8988T (cell line): ENCODE measurements around the gene ST6GALNAC3.

Experiments
- DNase-seq: peaks from one replicate; pipeline ENCODE4 v3.0.0; 2011

ST6GALNAC3 gene

GRCh38 chr1:76146184-76146583 is 71.6 kb downstream of the ST6GALNAC3 start:
- DNase-seq, result no peak

- DNase-seq, result no peak
Observed at GRCh38 chr1:76147917-76148316, 73.4 kb downstream of the ST6GALNAC3 start.

GRCh38 chr1:76148460-76148859 is 73.9 kb downstream of the ST6GALNAC3 start:
- no peak for DNase-seq

GRCh38 chr1:76153841-76154205 is 79.3 kb downstream of the ST6GALNAC3 start:
- DNase-seq, result no peak

- DNase-seq, result no peak
Observed at GRCh38 chr1:76154206-76154956, 79.8 kb downstream of the ST6GALNAC3 start.

- DNase-seq, result no peak
Observed at GRCh38 chr1:76156987-76157386, 82.4 kb downstream of the ST6GALNAC3 start.

GRCh38 chr1:76158126-76158525 is 83.6 kb downstream of the ST6GALNAC3 start:
- no peak for DNase-seq

- no peak for DNase-seq
Observed at GRCh38 chr1:76160225-76160624, 85.7 kb downstream of the ST6GALNAC3 start.

- no peak for DNase-seq
Observed at GRCh38 chr1:76161451-76161850, 86.9 kb downstream of the ST6GALNAC3 start.

GRCh38 chr1:76162254-76162653 is 87.7 kb downstream of the ST6GALNAC3 start:
- no peak for DNase-seq

GRCh38 chr1:76164165-76164564 is 89.6 kb downstream of the ST6GALNAC3 start:
- no peak for DNase-seq

GRCh38 chr1:76170084-76170483 is 95.5 kb downstream of the ST6GALNAC3 start:
- DNase-seq, result no peak

GRCh38 chr1:76170513-76170912 is 96.0 kb downstream of the ST6GALNAC3 start:
- DNase-seq, result no peak

GRCh38 chr1:76176000-76176399 is 101.5 kb downstream of the ST6GALNAC3 start:
- DNase-seq, result no peak

- no peak for DNase-seq
Observed at GRCh38 chr1:76177615-76178014, 103.1 kb downstream of the ST6GALNAC3 start.

- no peak for DNase-seq
Observed at GRCh38 chr1:76179219-76179698, 104.7 kb downstream of the ST6GALNAC3 start.

- no peak for DNase-seq
Observed at GRCh38 chr1:76185207-76185606, 110.7 kb downstream of the ST6GALNAC3 start.

- DNase-seq, result no peak
Observed at GRCh38 chr1:76186554-76187170, 112.1 kb downstream of the ST6GALNAC3 start.

- no peak for DNase-seq
Observed at GRCh38 chr1:76187436-76187835, 112.9 kb downstream of the ST6GALNAC3 start.

- no peak for DNase-seq
Observed at GRCh38 chr1:76189310-76189709, 114.8 kb downstream of the ST6GALNAC3 start.

- DNase-seq, result no peak
Observed at GRCh38 chr1:76190749-76191424, 116.3 kb downstream of the ST6GALNAC3 start.

GRCh38 chr1:76191561-76191960 is 117.0 kb downstream of the ST6GALNAC3 start:
- no peak for DNase-seq

GRCh38 chr1:76198452-76198851 is 123.9 kb downstream of the ST6GALNAC3 start:
- no peak for DNase-seq

GRCh38 chr1:76202670-76203069 is 128.1 kb downstream of the ST6GALNAC3 start:
- no peak for DNase-seq
